Superior temporal gyrus (tissue), 1 donor: ENCODE results near the gene RAD51B.

Experiments used
- DNase-seq: peaks from one replicate; pipeline ENCODE4 v3.0.0-alpha.2; 2016; ENCODE audit errors: extremely low spot score

The RAD51B gene

GRCh38 chr14:68591786-68592185, 772.2 kb downstream of the RAD51B start:
- no peak for DNase-seq

GRCh38 chr14:68592948-68593556, 773.5 kb downstream of the RAD51B start:
- no peak for DNase-seq

- DNase-seq: no peak
Observed at GRCh38 chr14:68593806-68594536, 774.4 kb downstream of the RAD51B start.

GRCh38 chr14:68594737-68595380, 775.3 kb downstream of the RAD51B start:
- DNase-seq: no peak

GRCh38 chr14:68596211-68596610, 776.6 kb downstream of the RAD51B start:
- DNase-seq: no peak

GRCh38 chr14:68596701-68597100, 777.1 kb downstream of the RAD51B start:
- no peak for DNase-seq

GRCh38 chr14:68598089-68598488, 778.5 kb downstream of the RAD51B start:
- DNase-seq: no peak

GRCh38 chr14:68598621-68599447, 779.3 kb downstream of the RAD51B start:
- DNase-seq: no peak

- DNase-seq: no peak
Observed at GRCh38 chr14:68599896-68600610, 780.5 kb downstream of the RAD51B start.

GRCh38 chr14:68602507-68602906, 782.9 kb downstream of the RAD51B start:
- DNase-seq: no peak

- DNase-seq: no peak
Observed at GRCh38 chr14:68603533-68604360, 784.2 kb downstream of the RAD51B start.

GRCh38 chr14:68604361-68604730, 784.8 kb downstream of the RAD51B start:
- DNase-seq: no peak

- no peak for DNase-seq
Observed at GRCh38 chr14:68604822-68605221, 785.2 kb downstream of the RAD51B start.

GRCh38 chr14:68606176-68606575, 786.6 kb downstream of the RAD51B start:
- no peak for DNase-seq

- no peak for DNase-seq
Observed at GRCh38 chr14:68606644-68607043, 787.1 kb downstream of the RAD51B start.

GRCh38 chr14:68607081-68607866, 787.7 kb downstream of the RAD51B start:
- DNase-seq: no peak

GRCh38 chr14:68607867-68608573, 788.4 kb downstream of the RAD51B start:
- DNase-seq: no peak

GRCh38 chr14:68608574-68608962, 789.0 kb downstream of the RAD51B start:
- no peak for DNase-seq

- no peak for DNase-seq
Observed at GRCh38 chr14:68609012-68609411, 789.4 kb downstream of the RAD51B start.
